ENCODE measurements around the gene STARD13.

The STARD13 gene

DNA sequence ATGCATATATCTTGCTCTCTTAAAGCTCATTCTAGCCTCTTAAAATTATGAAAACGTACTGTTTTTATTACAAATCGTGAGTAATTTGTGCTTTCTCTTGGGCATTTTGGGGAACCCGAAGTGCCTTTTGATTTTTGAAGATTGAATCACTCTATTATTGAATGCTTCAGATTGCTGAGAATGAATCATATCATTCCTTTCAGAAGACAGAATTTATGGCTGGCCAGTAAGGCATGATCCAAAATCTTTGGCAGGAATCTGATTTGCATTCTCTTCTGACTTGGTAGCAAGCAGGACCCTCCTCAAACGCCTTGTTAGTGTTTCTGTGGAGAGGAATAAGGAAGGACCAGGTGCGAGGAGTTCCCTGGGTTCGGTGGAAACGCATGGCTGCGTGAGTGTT is 49.5 kb downstream of the STARD13 start:
- DNase-seq (ENCODE audit: low read depth), result peak; percentile 38
- no peak for TF ChIP-seq CTCF (IDR thresholded peaks at IDR 0.05; ENCODE audit: insufficient read depth, low read depth, low read length, missing control alignments)
- no peak overlapping the region for H3K4me3 ChIP-seq (ENCODE audit: low read length)

DNA sequence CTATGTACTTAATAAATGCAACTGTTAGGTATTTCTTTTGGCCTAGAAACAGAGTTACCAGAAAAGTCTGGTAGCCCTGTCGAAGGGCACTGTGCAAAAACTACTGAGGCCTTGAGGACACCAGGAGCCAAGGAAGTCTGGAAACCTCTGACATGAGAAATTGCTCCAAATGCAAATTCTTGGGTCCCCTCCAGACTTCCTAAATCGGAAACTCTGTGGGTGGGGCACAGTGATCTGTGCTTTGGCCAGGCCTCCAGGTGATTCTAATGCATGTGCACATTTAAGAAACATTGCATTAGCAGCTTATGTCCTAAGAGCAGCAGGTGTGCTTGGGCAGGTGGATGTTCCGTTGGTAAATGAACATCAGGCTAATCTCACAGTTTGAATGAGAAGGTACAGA is 50.0 kb downstream of the STARD13 start:
- DNase-seq (ENCODE audit: low read depth), result no peak
- no peak for TF ChIP-seq CTCF (IDR thresholded peaks at IDR 0.05; ENCODE audit: insufficient read depth, low read depth, low read length, missing control alignments)
- H3K4me3 ChIP-seq (ENCODE audit: low read length), result no peak overlapping the region

DNA sequence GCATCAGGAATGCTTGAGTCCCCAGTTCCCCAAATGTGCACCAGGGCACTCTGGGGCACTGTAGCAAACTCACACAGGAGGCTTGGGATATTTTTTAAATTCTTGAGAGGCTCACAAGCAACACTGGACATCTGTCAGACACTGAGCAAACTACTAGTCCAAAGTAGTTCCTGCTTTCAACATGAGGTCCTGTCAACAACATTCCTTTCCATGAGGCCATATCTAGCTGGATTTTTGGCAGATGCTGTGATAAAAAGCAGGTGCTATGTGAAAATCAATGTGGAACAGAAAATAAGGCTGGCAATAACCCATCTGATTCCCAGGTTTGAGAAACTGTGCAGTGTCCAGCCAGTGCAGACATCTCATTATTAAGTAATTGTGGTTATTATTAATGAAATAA is 50.5 kb downstream of the STARD13 start:
- no peak for DNase-seq (ENCODE audit: low read depth)
- TF ChIP-seq CTCF (IDR thresholded peaks at IDR 0.05; ENCODE audit: insufficient read depth, low read depth, low read length, missing control alignments), result no peak
- H3K4me3 ChIP-seq (ENCODE audit: low read length), result no peak overlapping the region

- DNase-seq (ENCODE audit: low read depth), result peak; percentile 67
- TF ChIP-seq CTCF (IDR thresholded peaks at IDR 0.05; ENCODE audit: insufficient read depth, low read depth, low read length, missing control alignments), result no peak
- no peak overlapping the region for H3K4me3 ChIP-seq (ENCODE audit: low read length)
These were observed 52.0 kb downstream of the STARD13 start for GRCh38 chr13:33233547-33233946.

DNA sequence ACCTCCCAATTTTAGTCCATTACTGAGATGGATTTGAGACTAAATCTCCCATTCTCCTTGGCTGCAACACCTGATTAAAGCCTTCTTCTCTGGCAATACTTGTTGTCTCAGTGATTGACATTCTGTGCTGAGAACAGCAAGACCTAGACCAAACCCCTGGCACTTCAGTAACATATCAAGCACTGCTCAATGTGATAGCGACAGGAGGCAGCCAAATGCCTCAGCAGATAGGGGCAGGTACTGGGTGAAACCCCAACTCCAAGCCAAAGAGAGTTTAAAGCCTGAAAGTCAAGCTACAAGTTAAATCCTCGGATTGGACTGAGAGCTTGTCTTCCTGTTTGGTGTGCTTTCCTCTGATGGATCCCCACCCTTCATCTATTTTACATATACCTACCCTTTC is 52.7 kb downstream of the STARD13 start:
- no peak for DNase-seq (ENCODE audit: low read depth)
- H3K4me3 ChIP-seq (ENCODE audit: low read length), result no peak overlapping the region
- no peak for TF ChIP-seq CTCF (IDR thresholded peaks at IDR 0.05; ENCODE audit: insufficient read depth, low read depth, low read length, missing control alignments)

DNA sequence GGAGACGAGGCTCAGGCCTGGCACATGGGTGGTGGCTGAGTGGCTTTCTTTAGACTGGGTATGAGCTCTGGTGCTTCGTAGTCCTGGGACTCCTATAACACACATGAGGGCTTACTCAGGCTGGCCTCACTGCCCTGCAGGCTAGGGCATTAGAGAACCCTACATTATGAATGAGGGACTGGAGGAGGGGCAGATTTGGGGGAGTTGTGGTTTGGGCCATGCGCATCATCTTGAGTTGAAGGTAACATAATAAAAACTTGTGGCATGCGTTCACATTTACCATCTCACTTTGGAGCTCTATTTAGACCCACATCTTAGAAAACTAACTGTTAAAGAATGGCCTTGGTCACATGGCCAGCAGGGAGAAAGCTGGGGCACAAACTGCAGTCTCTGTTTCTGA is 54.2 kb downstream of the STARD13 start:
- no peak for TF ChIP-seq CTCF (IDR thresholded peaks at IDR 0.05; ENCODE audit: insufficient read depth, low read depth, low read length, missing control alignments)
- DNase-seq (ENCODE audit: low read depth), result no peak
- H3K4me3 ChIP-seq (ENCODE audit: low read length), result no peak overlapping the region

DNA sequence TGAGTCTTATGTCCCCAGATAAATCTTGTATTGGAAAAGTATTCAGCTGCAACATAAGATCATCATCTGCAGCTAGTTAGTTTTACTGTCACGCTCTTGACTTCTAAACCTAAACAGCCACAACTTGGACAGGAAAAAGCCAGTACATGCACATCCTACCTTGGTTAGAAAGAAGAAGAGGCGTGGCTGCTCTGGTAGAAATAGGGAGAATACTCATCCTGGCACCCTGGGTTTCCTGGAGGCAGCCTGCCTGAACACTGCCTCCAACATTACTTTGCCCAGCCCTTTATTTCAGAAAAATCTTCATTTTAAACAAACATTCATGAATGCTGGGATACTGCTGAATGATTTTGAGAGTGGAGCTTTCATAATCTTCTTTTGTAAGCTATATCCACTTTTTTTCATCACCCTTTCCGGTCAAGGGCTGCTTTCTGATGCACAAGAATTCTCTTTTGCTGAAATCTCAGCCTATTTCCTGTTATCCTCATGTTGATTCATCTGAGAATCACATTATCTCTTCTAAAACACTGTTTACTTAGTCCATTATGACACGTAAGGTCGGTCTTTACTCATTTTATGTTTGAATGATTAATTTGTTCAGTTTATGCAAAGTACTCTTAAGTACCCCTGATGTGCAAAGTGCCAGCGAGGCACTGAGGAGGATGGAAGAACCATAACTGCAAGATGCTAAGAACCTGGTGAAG is 55.2 kb downstream of the STARD13 start:
- no peak for TF ChIP-seq CTCF (IDR thresholded peaks at IDR 0.05; ENCODE audit: insufficient read depth, low read depth, low read length, missing control alignments)
- DNase-seq (ENCODE audit: low read depth), result peak; percentile 52
- no peak overlapping the region for H3K4me3 ChIP-seq (ENCODE audit: low read length)
